Measurements from ENCODE around the gene NANP.
A peak's percentile ranks its signal among the peaks of the same experiment; 100 is the strongest.
"Not testable (repeated sequence)": the region's sequence is repeated elsewhere in the genome, so short reads cannot be mapped to it uniquely, and the experiment has no call there.

The NANP gene

GRCh38 chr20:25605148-25605547 lies 18.7 kb downstream of the NANP start:
- no peak for DNase-seq

GRCh38 chr20:25604611-25605010 lies 19.2 kb downstream of the NANP start:
- DNase-seq: no peak

- not testable (repeated sequence) for DNase-seq
Observed at GRCh38 chr20:25602914-25603309, 20.9 kb downstream of the NANP start.

- DNase-seq: not testable (repeated sequence)
Observed at GRCh38 chr20:25602191-25602913, 21.5 kb downstream of the NANP start.

- DNase-seq: no peak
Observed at GRCh38 chr20:25601659-25602058, 22.2 kb downstream of the NANP start.

GRCh38 chr20:25600632-25601031 lies 23.2 kb downstream of the NANP start:
- DNase-seq: no peak

- peak; percentile 9 for DNase-seq
Observed at GRCh38 chr20:25592135-25592852, 31.5 kb downstream of the NANP start.

- not testable (repeated sequence) for DNase-seq
Observed at GRCh38 chr20:25590778-25591177, 33.0 kb downstream of the NANP start.

GRCh38 chr20:25588491-25588890 lies 35.3 kb downstream of the NANP start:
- no peak for DNase-seq

GRCh38 chr20:25587536-25587935 lies 36.3 kb downstream of the NANP start:
- no peak for DNase-seq

GRCh38 chr20:25586877-25587276 lies 36.9 kb downstream of the NANP start:
- DNase-seq: no peak

GRCh38 chr20:25584905-25585704 lies 38.7 kb downstream of the NANP start, which contains the start of gene NINL:
Gene NINL (minus strand): TSS chr20:25585531. CDS start chr20:25526587, 58,944 bp downstream.
- peak; percentile 1 for DNase-seq

- DNase-seq: not testable (repeated sequence)
Observed at GRCh38 chr20:25583607-25584006, 40.2 kb downstream of the NANP start.

GRCh38 chr20:25580711-25581110 lies 43.1 kb downstream of the NANP start:
- DNase-seq: no peak

- DNase-seq: no peak
Observed at GRCh38 chr20:25579081-25579770, 44.6 kb downstream of the NANP start.

- DNase-seq: no peak
Observed at GRCh38 chr20:25576783-25577530, 46.9 kb downstream of the NANP start.

GRCh38 chr20:25574411-25574810 lies 49.4 kb downstream of the NANP start:
- no peak for DNase-seq

GRCh38 chr20:25573288-25574251 lies 50.2 kb downstream of the NANP start:
- no peak for DNase-seq

- DNase-seq: no peak
Observed at GRCh38 chr20:25571817-25572216, 52.0 kb downstream of the NANP start.

GRCh38 chr20:25571240-25571639 lies 52.6 kb downstream of the NANP start:
- DNase-seq: no peak

GRCh38 chr20:25570148-25570530 lies 53.7 kb downstream of the NANP start:
- no peak for DNase-seq
